ENCODE data around the gene TSPAN18. TPM values are rescaled to one million over a fixed set of nuclear protein-coding genes. Genes with fewer than 3 reads are reported as not detected.
A peak's percentile ranks its signal among the peaks of the same experiment; 100 is the strongest.

Gene TSPAN18
- total and polyA plus RNA-seq, 10 of the 15 experiments (the other 5 are each of a cell fraction or from before 2014, with no cell fraction given): 0.02 to 0.77 (median 0.13) TPM; not detected in 1

DNA sequence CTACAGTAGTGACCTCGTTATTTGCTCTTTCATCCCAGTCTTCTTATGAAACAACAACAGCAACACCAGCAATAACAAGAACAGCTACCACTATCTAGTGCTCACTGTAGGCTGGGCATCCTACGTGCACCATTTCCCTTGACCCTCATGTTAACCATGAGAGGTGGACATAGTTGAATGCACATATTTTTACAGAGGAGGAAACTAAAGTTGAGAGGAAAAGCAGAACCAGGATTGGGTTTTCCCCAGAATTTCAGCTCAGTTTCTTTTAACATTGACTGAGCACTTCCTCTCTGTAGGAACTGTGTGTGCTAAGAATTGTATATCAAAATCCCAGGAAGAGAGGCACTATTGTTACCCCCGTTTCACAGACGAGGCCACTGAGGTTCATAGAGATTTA lies 39.4 kb upstream of the TSPAN18 start:
- intact Hi-C loops (cut with micrococcal nuclease; ENCODE audit: unreplicated experiment) (no loop called here), in situ Hi-C loops (cut with MboI) (no loop called here)
- Histone ChIP-seq H3K27me3 (replicated peaks in 1 of 2; ENCODE audit: control insufficient read depth in 2 of 2, insufficient read depth in 2 of 2, low read length in 1 of 2) (no peaks in the 10 kb centered on the region), H3K79me2 (ENCODE audit: control insufficient read depth, insufficient read depth, low read length) (no peaks in the 10 kb centered on the region), H3K9me3 (replicated peaks; ENCODE audit: control insufficient read depth, insufficient read depth, low read length) (0 out of 3 replicates have a peak, but pooled peaks cover 2% of the 10 kb centered on the region), H4K20me1 (ENCODE audit: control insufficient read depth, insufficient read depth) (no peaks in the 10 kb centered on the region), H3K4me3 (no peak overlapping the region), H3K4me2 (ENCODE audit: control insufficient read depth, insufficient read depth) (no peak overlapping the region; the same call in 1 of the 2 replicates), H3K27ac (ENCODE audit: control insufficient read depth, insufficient read depth) (no peak overlapping the region), H3K36me3 (ENCODE audit: control insufficient read depth in 2 of 2, insufficient read depth in 2 of 2, low read length in 1 of 2) (no peaks in the 10 kb centered on the region), H3K9ac (ENCODE audit: control insufficient read depth, insufficient read depth, low read length) (no peak overlapping the region), H3K4me1 (ENCODE audit: control insufficient read depth, insufficient read depth, low read length) (peaks cover 5% of the 10 kb centered on the region; the same call in 1 of the 2 replicates), H2AFZ (ENCODE audit: control insufficient read depth, low read depth, low read length) (no peak overlapping the region)
- ChIA-PET CTCF (no interaction called here), RAD21 (ENCODE audit: unreplicated experiment) (no interaction called here), SMC1A (ENCODE audit: uncharacterized antibody, unreplicated experiment) (no interaction called here), POLR2A (no interaction called here)
- ATAC-seq (no peak), DNase-seq (ENCODE audit: low read depth, low spot score) (no peak), FAIRE-seq (no peak)
- BruUV-seq (replicated peaks): no TSS peak
- WGBS (ENCODE audit: insufficient coverage, insufficient replicate concordance, low lambda C conversion rate, missing lambda C conversion rate): 0% methylated on average over 4 of the region's 4 CpGs
- peak; percentile 51; the same call in 1 of the 2 replicates for TF ChIP-seq SPI1 (IDR thresholded peaks at IDR 0.05; ENCODE audit: borderline replicate concordance, insufficient read depth, low read depth, low read length)
- no peak for TF ChIP-seq SMARCA5 (IDR thresholded peaks at IDR 0.05)
- no peak for TF ChIP-seq NFYB (IDR thresholded peaks at IDR 0.05; ENCODE audit: insufficient read depth, low read depth, low read length)

DNA sequence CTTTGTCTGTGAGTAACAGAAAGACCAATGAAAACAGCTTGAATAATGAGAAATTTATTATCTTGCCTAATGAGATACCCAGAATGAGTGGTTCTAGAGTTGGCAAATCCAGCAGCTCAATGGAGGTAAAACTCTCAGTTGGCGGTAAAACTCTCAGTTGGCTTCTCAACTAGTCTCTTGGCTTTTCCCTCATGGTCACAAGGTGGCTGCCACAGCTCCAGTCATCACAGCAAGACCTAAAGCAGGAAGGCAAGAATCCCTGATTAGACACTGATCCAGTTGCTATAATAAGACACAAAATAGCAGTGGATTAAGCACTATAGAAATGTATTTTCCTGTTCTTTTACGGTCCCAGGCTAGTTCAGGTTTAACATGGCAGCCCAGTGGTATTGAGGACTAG lies 37.5 kb upstream of the TSPAN18 start:
- 0 out of 3 replicates have a peak, but pooled peaks cover 2% of the 10 kb centered on the region for H3K9me3 ChIP-seq (replicated peaks; ENCODE audit: control insufficient read depth, insufficient read depth, low read length)
- RAD21 ChIA-PET (ENCODE audit: unreplicated experiment): no interaction called here
- WGBS (ENCODE audit: insufficient coverage, insufficient replicate concordance, low lambda C conversion rate, missing lambda C conversion rate): 43% methylated on average over 2 of the region's 2 CpGs
- DNase-seq (ENCODE audit: low read depth, low spot score): no peak
- TF ChIP-seq NFXL1 (IDR thresholded peaks at IDR 0.05; ENCODE audit: borderline replicate concordance): no peak
- TF ChIP-seq, protein P1, sequence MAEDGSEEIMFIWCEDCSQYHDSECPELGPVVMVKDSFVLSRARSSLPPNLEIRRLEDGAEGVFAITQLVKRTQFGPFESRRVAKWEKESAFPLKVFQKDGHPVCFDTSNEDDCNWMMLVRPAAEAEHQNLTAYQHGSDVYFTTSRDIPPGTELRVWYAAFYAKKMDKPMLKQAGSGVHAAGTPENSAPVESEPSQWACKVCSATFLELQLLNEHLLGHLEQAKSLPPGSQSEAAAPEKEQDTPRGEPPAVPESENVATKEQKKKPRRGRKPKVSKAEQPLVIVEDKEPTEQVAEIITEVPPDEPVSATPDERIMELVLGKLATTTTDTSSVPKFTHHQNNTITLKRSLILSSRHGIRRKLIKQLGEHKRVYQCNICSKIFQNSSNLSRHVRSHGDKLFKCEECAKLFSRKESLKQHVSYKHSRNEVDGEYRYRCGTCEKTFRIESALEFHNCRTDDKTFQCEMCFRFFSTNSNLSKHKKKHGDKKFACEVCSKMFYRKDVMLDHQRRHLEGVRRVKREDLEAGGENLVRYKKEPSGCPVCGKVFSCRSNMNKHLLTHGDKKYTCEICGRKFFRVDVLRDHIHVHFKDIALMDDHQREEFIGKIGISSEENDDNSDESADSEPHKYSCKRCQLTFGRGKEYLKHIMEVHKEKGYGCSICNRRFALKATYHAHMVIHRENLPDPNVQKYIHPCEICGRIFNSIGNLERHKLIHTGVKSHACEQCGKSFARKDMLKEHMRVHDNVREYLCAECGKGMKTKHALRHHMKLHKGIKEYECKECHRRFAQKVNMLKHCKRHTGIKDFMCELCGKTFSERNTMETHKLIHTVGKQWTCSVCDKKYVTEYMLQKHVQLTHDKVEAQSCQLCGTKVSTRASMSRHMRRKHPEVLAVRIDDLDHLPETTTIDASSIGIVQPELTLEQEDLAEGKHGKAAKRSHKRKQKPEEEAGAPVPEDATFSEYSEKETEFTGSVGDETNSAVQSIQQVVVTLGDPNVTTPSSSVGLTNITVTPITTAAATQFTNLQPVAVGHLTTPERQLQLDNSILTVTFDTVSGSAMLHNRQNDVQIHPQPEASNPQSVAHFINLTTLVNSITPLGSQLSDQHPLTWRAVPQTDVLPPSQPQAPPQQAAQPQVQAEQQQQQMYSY (CRISPR knock-in tag; IDR thresholded peaks at IDR 0.05): no peak
- TF ChIP-seq ZNF384 (IDR thresholded peaks at IDR 0.05; ENCODE audit: borderline replicate concordance, low read depth, low read length): no peak
- TF ChIP-seq, protein P2, sequence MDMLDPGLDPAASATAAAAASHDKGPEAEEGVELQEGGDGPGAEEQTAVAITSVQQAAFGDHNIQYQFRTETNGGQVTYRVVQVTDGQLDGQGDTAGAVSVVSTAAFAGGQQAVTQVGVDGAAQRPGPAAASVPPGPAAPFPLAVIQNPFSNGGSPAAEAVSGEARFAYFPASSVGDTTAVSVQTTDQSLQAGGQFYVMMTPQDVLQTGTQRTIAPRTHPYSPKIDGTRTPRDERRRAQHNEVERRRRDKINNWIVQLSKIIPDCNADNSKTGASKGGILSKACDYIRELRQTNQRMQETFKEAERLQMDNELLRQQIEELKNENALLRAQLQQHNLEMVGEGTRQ (IDR thresholded peaks at IDR 0.05; ENCODE audit: borderline replicate concordance, low read depth, low read length): no peak
- TF ChIP-seq CEBPB (IDR thresholded peaks at IDR 0.05; ENCODE audit: borderline replicate concordance in 1 of 2, low read depth in 2 of 2, low read length in 2 of 2): no peak
- no peak for TF ChIP-seq PAX5 (IDR thresholded peaks at IDR 0.05; ENCODE audit: borderline replicate concordance, low read depth, low read length)
- TF ChIP-seq JUND (IDR thresholded peaks at IDR 0.05; ENCODE audit: low read depth, low read length): no peak
- no peak for TF ChIP-seq NFIC (IDR thresholded peaks at IDR 0.05; ENCODE audit: low read depth, low read length)
- no peaks in the 10 kb centered on the region for H3K79me2 ChIP-seq (ENCODE audit: control insufficient read depth, insufficient read depth, low read length)
- SMC1A ChIA-PET (ENCODE audit: uncharacterized antibody, unreplicated experiment): no interaction called here
- intact Hi-C loops (cut with micrococcal nuclease; ENCODE audit: unreplicated experiment) (no loop called here), in situ Hi-C loops (cut with MboI) (no loop called here)
- BruUV-seq (replicated peaks): no TSS peak
- no peak for FAIRE-seq
- no peak overlapping the region for H3K27ac ChIP-seq (ENCODE audit: control insufficient read depth, insufficient read depth)
- H3K4me1 ChIP-seq (ENCODE audit: control insufficient read depth, insufficient read depth, low read length): peaks cover 5% of the 10 kb centered on the region; the same call in 1 of the 2 replicates
- H3K27me3 ChIP-seq (replicated peaks in 1 of 2; ENCODE audit: control insufficient read depth in 2 of 2, insufficient read depth in 2 of 2, low read length in 1 of 2): no peaks in the 10 kb centered on the region
- CTCF ChIA-PET: no interaction called here
- POLR2A ChIA-PET: no interaction called here
- ATAC-seq: no peak
- H3K4me3 ChIP-seq: no peak overlapping the region
- H3K4me2 ChIP-seq (ENCODE audit: control insufficient read depth, insufficient read depth): no peak overlapping the region
- H4K20me1 ChIP-seq (ENCODE audit: control insufficient read depth, insufficient read depth): no peaks in the 10 kb centered on the region
- no peak overlapping the region for H2AFZ ChIP-seq (ENCODE audit: control insufficient read depth, low read depth, low read length)
- H3K9ac ChIP-seq (ENCODE audit: control insufficient read depth, insufficient read depth, low read length): no peak overlapping the region
- no peaks in the 10 kb centered on the region for H3K36me3 ChIP-seq (ENCODE audit: control insufficient read depth in 2 of 2, insufficient read depth in 2 of 2, low read length in 1 of 2)
